GM12878 (cell line): ENCODE measurements around the gene CUEDC1.

Source experiments
- CBX3 ChIP-seq: fragments of 200-600 bp; sonication (generic); IDR thresholded peaks from 2 replicates; pipeline ENCODE4 v1.6.1; 2016; ENCODE audit warnings: low read depth, borderline replicate concordance
- CBX5 ChIP-seq: sonication (generic); IDR thresholded peaks from 2 replicates; pipeline ENCODE4 v1.6.1; 2016; ENCODE audit warnings: low read depth, moderate library complexity, mild to moderate bottlenecking, inconsistent platforms
- DPF2 ChIP-seq: fragments of 450-650 bp; IDR thresholded peaks from 2 replicates; pipeline ENCODE4 v1.6.1; 2017; ENCODE audit warnings: mild to moderate bottlenecking
- EZH2 ChIP-seq: IDR thresholded peaks from 2 replicates; pipeline ENCODE4 v1.6.1; 2012; ENCODE audit warnings: low read depth, mild to moderate bottlenecking, control low read depth, inconsistent platforms, low read length, borderline replicate concordance; ENCODE audit not compliant: control insufficient read depth
- POLR2A ChIP-seq: IDR thresholded peaks from 2 replicates; pipeline ENCODE4 v1.6.1; 2011; ENCODE audit warnings: low read depth, mild to moderate bottlenecking, low read length
- POLR2AphosphoS5 ChIP-seq: IDR thresholded peaks from 2 replicates; pipeline ENCODE4 v1.6.1; 2011; ENCODE audit warnings: mild to moderate bottlenecking, low read length, inconsistent platforms
- PRDM15 ChIP-seq: fragments of 450-650 bp; formaldehyde crosslinking; IDR thresholded peaks from 2 replicates; pipeline ENCODE4 v1.4.0; 2020; ENCODE audit warnings: mild to moderate bottlenecking, moderate library complexity
- RAD21 ChIP-seq: IDR thresholded peaks from 2 replicates; pipeline ENCODE4 v1.6.1; 2011; ENCODE audit warnings: mild to moderate bottlenecking, low read depth, low read length, moderate library complexity; ENCODE audit not compliant: insufficient read depth
- RAD51 ChIP-seq: fragments of 450-650 bp; IDR thresholded peaks from 2 replicates; pipeline ENCODE4 v1.6.1; 2016; ENCODE audit warnings: moderate library complexity, mild to moderate bottlenecking, inconsistent platforms
- SP1 ChIP-seq: IDR thresholded peaks from one replicate; pipeline ENCODE4 v1.6.1; 2011; ENCODE audit warnings: low read depth, low read length
- ZNF24 ChIP-seq: fragments of 450-650 bp; IDR thresholded peaks from 2 replicates; pipeline ENCODE4 v1.6.1; 2017; ENCODE audit warnings: antibody characterized with exemption, mild to moderate bottlenecking
- TF ChIP-seq, protein P1 (sequence below): fragments of 450-650 bp; IDR thresholded peaks from 2 replicates; pipeline ENCODE4 v1.6.1; 2016; ENCODE audit warnings: mild to moderate bottlenecking, moderate library complexity, borderline replicate concordance
- TF ChIP-seq, protein P2 (sequence below), 3 experiments: IDR thresholded peaks in 2 of 3; conservative IDR thresholded peaks in 1 of 3; 2 replicates each; pipeline ENCODE4 v1.5.1; 2011; ENCODE audit warnings: low read depth in 3 of 3, low read length in 3 of 3, mild to moderate bottlenecking in 3 of 3, control low read depth in 2 of 3, moderate library complexity in 2 of 3, inconsistent platforms in 1 of 3, mixed read lengths in 1 of 3; ENCODE audit not compliant: control insufficient read depth in 2 of 3, insufficient read depth in 1 of 3; ENCODE audit errors: extremely low read depth in 1 of 3

- TF ChIP-seq ZNF24 (no peak), CBX5 (no peak), SP1 (no peak), POLR2AphosphoS5 (no peak), RAD21 (no peak), DPF2 (no peak), PRDM15 (no peak), POLR2A (no peak), CBX3 (no peak), RAD51 (no peak), EZH2 (no peak)
- TF ChIP-seq, protein P1, sequence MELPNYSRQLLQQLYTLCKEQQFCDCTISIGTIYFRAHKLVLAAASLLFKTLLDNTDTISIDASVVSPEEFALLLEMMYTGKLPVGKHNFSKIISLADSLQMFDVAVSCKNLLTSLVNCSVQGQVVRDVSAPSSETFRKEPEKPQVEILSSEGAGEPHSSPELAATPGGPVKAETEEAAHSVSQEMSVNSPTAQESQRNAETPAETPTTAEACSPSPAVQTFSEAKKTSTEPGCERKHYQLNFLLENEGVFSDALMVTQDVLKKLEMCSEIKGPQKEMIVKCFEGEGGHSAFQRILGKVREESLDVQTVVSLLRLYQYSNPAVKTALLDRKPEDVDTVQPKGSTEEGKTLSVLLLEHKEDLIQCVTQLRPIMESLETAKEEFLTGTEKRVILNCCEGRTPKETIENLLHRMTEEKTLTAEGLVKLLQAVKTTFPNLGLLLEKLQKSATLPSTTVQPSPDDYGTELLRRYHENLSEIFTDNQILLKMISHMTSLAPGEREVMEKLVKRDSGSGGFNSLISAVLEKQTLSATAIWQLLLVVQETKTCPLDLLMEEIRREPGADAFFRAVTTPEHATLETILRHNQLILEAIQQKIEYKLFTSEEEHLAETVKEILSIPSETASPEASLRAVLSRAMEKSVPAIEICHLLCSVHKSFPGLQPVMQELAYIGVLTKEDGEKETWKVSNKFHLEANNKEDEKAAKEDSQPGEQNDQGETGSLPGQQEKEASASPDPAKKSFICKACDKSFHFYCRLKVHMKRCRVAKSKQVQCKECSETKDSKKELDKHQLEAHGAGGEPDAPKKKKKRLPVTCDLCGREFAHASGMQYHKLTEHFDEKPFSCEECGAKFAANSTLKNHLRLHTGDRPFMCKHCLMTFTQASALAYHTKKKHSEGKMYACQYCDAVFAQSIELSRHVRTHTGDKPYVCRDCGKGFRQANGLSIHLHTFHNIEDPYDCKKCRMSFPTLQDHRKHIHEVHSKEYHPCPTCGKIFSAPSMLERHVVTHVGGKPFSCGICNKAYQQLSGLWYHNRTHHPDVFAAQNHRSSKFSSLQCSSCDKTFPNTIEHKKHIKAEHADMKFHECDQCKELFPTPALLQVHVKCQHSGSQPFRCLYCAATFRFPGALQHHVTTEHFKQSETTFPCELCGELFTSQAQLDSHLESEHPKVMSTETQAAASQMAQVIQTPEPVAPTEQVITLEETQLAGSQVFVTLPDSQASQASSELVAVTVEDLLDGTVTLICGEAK, result no peak
- TF ChIP-seq, protein P2, sequence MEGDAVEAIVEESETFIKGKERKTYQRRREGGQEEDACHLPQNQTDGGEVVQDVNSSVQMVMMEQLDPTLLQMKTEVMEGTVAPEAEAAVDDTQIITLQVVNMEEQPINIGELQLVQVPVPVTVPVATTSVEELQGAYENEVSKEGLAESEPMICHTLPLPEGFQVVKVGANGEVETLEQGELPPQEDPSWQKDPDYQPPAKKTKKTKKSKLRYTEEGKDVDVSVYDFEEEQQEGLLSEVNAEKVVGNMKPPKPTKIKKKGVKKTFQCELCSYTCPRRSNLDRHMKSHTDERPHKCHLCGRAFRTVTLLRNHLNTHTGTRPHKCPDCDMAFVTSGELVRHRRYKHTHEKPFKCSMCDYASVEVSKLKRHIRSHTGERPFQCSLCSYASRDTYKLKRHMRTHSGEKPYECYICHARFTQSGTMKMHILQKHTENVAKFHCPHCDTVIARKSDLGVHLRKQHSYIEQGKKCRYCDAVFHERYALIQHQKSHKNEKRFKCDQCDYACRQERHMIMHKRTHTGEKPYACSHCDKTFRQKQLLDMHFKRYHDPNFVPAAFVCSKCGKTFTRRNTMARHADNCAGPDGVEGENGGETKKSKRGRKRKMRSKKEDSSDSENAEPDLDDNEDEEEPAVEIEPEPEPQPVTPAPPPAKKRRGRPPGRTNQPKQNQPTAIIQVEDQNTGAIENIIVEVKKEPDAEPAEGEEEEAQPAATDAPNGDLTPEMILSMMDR (IDR thresholded peaks at IDR 0.05 in 2 of 3, conservative IDR thresholded peaks at IDR 0.05 in 1 of 3; ENCODE audit: control insufficient read depth in 2 of 3, extremely low read depth in 1 of 3, insufficient read depth in 1 of 3, low read depth in 3 of 3, low read length in 3 of 3), result no peak
Observed at GRCh38 chr17:57866319-57866718, 88.9 kb downstream of the CUEDC1 start.
